HG03175 (cell line): ENCODE results near the gene BTNL9.
"Not testable (repeated sequence)": the region's sequence is repeated elsewhere in the genome, so short reads cannot be mapped to it uniquely, and the experiment has no call there.

Experiments used
- ATAC-seq: cut with Tn5 transposase; IDR thresholded peaks from one replicate; pipeline ENCODE4 v1.9.1; 2021; ENCODE audit warnings: mild to moderate bottlenecking, moderate library complexity; ENCODE audit not compliant: unreplicated experiment

BTNL9 gene

DNA sequence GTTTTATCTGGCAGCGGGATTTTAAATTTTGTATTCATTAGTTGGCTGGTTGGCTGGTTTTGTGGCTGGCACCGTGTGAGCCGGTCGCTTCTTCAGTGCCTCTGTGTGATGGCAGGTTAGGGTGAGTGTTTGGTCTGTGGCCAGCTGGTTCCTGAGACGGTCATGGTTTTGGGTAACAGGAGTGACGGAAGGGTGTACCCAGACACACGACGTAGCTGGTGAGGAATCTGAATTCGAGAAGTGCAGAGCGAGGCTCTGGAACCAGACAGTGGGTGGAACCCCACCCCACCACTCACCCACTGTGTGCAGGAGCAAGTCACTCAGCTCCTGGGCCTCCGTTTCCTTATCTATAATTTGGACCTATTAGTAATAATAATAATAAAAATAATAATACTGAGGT, 2.7 kb downstream of the BTNL9 start:
- no peak for ATAC-seq

DNA sequence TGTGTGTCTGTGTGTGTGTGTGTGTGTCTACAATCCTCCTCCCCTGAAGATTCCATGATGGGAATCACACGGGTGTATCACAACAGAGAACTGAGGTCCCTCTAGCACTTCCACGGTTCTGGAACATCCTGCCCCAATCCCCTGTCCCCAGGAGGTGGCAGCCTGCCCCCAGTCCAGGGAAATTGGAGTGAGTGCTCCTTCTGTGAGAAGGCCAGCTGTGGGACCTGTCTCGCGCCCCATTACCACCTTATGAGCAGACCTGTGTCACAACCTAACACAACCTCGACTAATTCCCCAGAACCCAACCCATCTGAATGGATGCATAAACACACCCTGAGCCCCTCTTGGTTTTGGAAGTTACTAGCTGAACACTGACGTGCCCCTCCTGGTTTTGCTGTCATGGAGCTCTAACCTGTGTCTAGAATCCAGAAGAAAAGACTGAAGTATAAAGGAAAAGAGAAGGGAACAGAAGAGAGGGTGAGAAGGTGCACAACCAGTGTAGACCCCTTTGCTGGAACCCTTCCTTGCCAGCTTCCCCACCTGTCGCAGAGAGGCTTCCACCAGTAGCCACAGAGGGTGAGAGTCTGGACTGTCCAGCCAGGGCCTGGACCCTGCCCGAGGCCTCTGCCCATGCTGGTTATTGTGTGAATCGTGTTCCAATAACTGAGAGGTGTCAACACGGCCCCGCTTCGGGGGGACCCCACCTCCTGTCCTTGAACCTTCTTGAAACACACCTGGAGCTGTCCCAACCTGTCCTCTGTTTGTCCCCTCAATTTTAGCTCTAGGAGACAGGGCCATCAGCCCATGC, 3.4 kb downstream of the BTNL9 start:
- no peak for ATAC-seq

DNA sequence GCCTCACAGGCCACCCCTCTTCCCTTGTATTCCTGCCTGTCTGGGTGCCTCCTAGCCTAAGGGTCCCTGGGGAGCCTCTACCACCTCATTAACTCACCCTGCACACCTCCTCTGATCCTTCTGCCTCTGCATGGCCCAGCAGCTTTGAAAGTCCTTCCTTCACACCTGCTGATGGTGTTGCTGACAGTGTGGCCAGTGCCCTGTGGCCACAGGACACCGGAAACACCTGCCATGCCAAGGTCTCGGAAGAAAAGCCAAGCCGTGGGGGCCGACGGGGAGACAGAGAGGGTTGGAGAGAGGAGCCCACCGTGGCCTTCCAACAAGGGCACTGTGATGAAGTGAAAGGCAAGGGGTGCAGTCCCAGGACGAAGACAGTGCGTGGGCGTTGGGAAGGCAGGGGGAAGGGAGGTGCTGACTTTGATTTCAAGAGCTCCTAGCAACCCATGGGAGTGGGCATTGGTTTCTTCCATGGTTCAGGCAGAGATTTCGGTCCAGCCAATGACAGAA, 4.1 kb downstream of the BTNL9 start:
- no peak for ATAC-seq

DNA sequence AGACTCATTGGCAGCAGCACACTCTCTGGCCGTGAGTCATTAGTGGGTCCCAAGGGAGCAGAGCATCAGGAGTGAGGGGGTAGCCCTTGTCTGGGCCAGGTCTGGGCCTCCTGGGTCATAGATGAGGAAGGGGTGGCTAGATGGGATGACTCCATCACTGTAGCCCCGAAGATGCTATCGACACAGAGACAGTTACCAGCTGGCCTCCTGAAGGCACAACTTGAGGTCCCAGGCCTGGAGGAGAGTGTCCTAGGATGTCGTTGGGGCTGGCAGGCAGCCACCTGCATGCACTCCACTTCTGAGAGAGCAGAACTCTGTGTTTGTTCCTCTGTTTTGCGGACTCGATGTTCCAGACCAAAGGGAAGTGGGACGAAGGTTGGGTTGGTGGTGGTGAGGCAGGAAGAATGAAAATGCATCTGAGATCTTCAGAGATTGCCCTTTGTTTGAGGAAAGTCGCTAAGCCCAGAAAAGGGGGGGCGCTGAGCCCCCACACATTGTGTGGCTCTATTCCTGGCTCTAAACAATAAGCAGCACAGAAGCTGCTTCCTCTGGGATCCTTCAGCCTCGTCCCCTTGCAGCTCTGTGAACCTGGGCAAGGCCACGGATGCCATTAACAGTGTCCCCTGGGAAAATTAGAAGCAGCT, 4.7 kb downstream of the BTNL9 start:
- no peak for ATAC-seq

DNA sequence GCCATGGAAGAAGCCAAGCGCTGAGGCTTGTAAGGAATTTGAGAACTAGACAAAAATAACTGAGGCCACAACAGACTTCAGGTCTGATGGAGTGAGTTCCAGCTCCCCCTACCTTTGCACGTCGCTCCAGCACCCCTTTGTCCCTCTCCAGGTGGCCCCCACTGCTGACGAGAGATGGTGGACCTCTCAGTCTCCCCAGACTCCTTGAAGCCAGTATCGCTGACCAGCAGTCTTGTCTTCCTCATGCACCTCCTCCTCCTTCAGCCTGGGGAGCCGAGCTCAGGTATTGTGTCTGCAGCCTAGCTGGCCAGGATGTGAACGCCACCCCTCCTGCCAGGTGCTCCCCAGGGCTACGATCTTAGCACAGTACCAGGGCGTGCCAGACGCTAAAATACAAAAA, 5.2 kb downstream of the BTNL9 start:
- no peak for ATAC-seq

DNA sequence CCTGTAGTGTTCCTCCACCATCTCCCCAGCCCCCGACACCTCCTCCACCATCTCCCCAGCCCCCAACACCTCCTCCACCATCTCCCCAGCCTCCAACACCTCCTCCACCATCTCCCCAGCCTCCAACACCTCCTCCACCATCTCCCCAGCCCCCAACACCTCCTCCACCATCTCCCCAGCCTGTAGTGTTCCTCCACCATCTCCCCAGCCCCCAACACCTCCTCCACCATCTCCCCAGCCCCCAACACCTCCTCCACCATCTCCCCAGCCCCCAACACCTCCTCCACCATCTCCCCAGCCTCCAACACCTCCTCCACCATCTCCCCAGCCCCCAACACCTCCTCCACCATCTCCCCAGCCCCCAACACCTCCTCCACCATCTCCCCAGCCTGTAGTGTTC, 5.8 kb downstream of the BTNL9 start:
- ATAC-seq = not testable (repeated sequence)

DNA sequence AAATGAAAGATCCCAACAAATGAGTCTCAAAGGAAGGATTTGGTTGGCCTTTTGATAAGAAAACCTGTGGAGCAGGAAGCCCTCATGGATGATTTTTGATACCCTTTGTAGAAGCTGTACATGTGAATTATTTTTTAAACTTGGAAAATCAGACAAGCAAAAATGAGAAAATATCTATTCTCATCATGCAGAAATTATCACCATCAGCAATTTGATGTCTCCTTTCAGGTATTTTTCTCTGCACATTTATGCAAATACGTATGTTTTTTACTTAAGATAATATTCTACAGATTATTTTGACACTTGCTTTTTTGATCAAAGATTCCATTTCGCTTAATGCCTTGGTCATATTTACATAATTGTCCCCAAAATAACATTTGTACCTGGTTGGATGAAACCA, 7.2 kb downstream of the BTNL9 start:
- no peak for ATAC-seq

DNA sequence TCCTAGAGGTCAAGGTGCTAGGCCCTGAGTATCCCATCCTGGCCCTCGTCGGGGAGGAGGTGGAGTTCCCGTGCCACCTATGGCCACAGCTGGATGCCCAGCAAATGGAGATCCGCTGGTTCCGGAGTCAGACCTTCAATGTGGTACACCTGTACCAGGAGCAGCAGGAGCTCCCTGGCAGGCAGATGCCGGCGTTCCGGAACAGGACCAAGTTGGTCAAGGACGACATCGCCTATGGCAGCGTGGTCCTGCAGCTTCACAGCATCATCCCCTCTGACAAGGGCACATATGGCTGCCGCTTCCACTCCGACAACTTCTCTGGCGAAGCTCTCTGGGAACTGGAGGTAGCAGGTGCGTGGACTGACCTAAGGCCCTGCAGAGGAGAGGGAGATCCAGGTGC, 7.9 kb downstream of the BTNL9 start:
- no peak for ATAC-seq

DNA sequence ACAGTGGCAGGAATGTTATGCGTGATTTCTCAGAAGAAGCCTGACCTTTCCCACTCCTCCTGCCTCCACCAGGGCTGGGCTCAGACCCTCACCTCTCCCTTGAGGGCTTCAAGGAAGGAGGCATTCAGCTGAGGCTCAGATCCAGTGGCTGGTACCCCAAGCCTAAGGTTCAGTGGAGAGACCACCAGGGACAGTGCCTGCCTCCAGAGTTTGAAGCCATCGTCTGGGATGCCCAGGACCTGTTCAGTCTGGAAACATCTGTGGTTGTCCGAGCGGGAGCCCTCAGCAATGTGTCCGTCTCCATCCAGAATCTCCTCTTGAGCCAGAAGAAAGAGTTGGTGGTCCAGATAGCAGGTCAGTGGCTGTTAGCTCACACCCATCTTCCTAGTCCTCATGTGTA, 9.9 kb downstream of the BTNL9 start:
- ATAC-seq = no peak

DNA sequence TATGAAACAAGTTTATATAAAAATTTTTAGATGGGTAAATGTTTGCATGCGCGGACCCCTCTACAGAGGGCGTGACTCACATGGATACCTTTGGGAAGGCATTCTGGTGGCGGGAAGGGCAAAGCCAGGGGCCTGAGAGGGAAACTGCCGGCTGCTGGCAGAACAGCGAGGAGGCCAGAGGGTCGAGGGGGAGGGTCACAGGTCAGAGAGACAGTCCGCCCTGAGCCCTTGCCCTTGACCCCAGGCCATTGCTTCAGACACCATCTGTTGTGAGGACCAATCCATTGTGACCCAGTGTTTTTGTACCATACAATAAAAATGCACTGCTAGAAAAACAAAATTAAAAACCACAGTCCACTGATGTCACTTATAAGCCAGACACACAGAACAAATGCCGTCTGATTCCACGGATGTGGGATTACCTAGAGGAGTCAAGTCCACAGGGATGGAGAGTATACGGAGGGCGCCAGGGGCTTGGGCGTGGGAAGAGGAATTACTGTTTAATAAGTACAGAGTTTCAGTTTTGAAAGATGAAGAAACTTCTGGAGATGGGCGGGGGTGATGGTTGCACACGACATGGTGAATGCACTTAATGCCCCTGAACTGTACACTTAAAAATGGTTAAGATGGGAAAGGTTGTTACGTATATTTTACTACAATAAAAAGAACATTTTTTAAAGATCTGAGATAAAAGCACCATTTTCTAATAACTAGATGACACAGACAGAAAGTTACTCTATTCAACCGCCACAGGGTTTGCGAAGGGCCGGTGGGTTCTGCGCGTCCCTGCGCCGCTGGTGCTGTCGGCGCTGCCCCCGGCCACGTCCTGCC, 12.0 kb downstream of the BTNL9 start:
- no peak for ATAC-seq

DNA sequence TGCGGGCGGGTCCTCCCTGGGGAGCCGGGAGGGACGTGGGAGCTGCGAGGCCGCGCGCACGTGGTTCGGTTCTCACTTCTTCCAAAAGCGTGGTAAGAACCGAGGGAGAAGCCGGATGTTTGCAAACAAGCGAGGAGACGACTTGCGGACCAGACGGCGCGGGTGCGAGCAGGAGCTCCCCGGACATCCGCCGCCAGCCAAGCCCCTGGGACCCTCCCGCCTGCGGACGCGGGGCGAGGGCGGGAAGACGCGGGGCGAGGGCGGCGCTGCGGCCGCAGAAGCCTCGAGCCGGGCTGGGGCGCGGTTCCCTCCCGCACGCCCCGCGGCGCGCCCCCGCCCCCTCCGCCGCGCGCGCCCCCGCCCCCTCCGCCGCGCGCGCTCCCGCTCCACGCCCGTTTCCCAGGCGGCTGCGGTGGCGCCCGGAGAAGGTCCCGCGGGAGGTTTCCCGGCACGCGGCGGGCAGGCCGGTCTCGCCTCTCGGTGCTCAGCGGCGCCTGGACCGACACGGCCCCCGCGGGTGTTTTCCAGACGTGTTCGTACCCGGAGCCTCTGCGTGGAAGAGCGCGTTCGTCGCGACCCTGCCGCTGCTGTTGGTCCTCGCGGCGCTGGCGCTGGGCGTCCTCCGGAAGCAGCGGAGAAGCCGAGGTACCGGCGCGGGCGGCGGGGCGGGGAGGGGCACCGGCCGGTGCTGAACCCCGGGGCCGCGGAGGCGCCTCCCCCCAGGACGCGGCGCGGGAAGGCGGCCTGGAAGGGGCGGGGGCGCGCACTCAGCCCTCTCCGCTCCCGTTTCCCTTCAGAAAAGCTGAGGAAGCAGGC, 12.8 kb downstream of the BTNL9 start:
- no peak for ATAC-seq

DNA sequence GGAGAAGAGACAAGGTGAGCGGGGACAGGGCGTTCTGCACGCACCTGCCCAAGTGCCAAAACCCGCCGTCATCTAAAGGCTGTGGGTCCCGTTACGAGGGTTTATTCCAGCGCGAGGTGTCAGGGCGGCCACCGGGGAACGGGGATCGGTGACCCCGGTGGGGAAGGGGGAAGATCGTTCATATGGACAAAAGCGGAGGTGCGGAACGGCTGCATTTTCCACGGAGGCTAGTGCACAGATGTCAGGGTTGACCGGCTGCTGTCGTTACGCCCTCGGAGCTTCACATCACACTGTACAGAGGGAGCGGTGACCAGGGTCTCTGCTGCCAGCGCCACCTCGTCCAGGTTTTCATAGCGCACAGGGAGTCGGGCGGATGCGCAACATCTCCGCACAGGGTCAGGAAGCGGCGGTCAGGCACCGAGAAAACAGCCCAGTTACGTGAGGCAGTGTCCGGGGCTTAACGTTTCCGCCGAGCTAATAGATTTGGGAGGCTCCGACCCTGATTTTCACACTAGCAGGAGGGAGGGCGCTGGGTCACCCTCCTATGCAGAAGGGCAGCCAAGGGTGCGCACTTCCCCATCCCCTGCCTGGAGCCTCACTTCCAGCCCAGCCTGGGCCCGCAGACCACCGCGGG, 13.5 kb downstream of the BTNL9 start:
- ATAC-seq = no peak

DNA sequence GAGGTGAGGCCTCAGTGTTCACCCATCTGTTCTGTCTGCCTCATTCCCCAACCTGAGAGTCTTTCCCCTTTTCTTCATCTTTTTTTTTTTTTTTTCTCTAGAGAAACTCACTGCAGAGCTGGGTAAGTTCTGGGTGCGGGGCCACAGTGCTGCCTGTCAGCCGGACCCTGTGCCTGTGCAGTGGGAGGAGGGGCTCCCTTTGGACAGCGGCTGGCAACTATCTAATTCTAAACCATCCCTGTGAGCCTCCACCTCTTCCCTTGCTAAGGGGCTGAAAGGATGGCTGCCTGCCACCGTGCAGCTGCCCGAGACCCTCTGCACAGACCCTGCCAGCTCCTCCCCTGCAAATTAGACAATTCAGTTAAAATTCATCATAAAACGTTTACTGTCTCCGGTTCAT, 14.1 kb downstream of the BTNL9 start:
- ATAC-seq = no peak

DNA sequence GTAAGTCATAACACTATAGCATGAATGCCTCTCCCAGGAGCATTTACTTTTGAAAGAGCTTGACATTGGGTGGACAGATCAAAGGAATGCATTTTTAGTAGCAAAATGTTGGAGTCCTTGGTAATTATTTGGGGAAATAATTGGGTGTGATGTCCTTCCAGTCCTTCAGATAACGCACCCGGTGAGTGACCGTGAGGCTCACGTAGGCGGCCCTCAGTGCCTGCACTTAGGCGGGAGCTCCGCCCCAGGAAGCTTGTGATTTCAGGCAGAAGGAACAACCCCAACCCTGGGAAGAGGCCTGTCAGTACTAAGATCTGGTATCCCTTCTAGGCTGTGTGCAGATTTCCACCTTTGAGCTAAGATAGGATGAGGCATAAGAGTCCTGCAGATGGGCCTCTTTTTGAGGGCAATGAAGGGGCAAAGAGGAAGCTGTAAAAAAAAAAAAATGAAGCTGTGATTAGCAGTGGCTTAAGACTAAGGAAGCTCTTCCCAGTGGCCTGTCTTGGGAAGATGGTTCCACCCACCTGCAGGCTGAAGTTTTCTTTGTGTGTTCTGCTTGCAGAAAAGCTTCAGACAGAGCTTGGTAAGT, 14.9 kb downstream of the BTNL9 start:
- ATAC-seq = no peak

DNA sequence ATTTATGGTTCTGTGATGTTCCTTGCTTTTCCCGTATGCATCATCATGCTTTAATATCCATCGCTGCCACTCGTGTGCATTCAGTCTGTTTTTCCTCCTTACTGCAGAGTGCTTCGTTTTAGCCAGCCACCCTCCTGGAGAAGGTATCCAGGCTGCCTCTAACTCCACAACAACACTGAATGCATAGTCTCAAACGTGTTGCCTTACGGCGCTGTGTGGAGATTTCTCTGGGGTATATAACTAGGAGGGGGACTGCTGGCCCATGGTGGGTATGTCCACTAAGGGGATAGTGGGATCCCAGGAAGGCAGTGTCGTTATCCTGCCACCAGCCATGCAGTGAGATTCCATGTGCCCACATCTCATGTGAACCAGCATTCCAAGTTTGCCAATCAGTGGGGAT, 16.4 kb downstream of the BTNL9 start:
- ATAC-seq = no peak

DNA sequence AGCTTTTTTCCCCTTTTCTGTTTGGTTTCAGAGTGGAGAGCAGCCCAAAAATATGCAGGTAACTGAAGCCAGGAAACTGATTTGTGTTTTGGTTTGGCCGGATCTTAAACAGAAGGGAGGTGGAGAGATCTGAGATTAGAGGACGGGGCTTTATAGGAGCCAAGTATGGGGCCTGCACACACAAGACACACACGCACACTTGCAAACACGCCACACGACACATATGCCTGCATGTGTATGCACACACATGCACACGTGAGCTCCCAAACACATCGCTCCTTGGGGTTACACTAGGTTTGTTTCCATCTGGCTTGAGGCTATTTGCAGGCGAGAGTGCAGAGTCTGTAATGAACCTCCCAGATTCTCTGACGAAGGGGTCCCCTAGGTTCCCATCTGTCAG, 18.3 kb downstream of the BTNL9 start:
- no peak for ATAC-seq

DNA sequence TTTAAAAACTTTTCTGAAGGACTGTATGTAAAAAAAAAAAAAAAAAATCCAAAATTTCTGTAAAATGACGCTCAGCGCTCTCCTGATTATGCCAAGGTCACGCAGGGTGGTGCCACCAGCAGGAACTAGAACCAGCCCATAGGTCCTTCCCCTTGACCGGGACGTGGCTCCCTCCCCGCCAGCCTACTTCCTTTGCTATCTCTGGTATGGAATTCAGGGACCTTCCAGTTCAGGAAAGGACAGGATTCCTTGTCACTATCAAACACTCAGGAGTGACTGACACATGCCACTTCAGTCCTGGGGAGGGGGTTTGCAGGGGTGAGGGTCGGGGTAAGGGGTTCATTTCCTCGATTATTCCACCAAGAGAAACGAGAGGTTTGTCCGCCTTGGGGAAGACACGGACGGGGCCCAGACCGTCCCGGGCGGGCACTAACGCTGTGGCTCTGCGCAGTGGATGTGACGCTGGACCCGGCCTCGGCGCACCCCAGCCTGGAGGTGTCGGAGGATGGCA, 18.8 kb downstream of the BTNL9 start:
- ATAC-seq = no peak

DNA sequence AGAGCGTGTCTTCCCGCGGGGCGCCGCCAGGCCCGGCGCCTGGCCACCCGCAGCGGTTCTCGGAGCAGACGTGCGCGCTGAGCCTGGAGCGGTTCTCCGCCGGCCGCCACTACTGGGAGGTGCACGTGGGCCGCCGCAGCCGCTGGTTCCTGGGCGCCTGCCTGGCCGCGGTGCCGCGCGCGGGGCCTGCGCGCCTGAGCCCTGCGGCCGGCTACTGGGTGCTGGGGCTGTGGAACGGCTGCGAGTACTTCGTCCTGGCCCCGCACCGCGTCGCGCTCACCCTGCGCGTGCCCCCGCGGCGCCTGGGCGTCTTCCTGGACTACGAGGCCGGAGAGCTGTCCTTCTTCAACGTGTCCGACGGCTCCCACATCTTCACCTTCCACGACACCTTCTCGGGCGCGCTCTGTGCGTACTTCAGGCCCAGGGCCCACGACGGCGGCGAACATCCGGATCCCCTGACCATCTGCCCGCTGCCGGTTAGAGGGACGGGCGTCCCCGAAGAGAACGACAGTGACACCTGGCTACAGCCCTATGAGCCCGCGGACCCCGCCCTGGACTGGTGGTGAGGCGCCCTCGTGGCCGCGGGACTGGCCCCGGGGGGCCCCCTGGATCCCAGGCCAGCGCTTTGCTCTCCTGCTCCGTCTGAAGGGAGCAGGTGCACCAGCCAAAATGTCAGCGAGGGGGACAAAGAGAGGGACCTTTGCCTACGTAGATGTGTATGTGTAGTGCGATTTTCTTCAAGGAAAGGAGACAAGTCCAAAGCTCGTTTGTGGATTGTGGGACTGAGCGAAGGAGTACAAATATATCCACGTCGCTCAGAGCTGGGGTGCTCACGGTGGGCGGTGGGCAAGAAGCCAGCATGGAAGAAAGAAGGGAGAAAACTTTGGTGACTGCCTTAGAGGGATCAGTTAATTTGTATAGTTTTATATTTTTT, 19.5 kb downstream of the BTNL9 start:
- ATAC-seq = no peak

DNA sequence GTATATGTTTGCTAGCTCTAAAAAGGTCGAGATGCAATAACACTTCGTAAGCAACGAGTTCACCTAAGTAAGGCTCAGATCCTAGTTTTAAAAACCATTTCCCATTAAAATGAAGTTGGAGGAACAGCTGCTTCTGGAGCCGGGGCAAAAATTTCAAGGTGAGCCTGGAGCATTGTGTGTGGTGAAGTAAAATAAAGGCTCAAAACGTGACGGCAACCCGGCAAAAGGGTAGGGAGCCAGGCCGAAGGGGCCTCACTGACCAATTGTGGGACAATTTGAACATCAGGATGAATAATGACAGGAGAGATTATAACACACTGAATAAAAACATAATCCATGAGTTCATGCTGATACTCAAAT, 20.1 kb downstream of the BTNL9 start:
- no peak for ATAC-seq
